Transverse colon (tissue), 3 donors: ENCODE results near the gene ZNF865.

ENCODE experiments used
- POLR2A ChIP-seq: fragments of 450-650 bp; IDR thresholded peaks from one replicate; pipeline ENCODE4 v1.6.1; 2016; ENCODE audit warnings: antibody characterized with exemption, mild to moderate bottlenecking, moderate library complexity
- TF ChIP-seq, protein P1 (sequence below), 5 experiments: fragments of 200-600 bp in 3 of 5; fragments of 450-650 bp in 2 of 5; sonication (generic) in 3 of 5; IDR thresholded peaks; 1 replicate in 2 of 5; 2 replicates in 3 of 5; pipeline ENCODE4 v1.5.1; 2016 to 2017; ENCODE audit warnings: antibody characterized with exemption in 5 of 5, inconsistent platforms in 3 of 5, mild to moderate bottlenecking in 2 of 5, moderate library complexity in 1 of 5

GRCh38 chr19:55648585-55649267 is 43.3 kb downstream of the ZNF865 start:
- TF ChIP-seq POLR2A = no peak
- TF ChIP-seq, protein P1, sequence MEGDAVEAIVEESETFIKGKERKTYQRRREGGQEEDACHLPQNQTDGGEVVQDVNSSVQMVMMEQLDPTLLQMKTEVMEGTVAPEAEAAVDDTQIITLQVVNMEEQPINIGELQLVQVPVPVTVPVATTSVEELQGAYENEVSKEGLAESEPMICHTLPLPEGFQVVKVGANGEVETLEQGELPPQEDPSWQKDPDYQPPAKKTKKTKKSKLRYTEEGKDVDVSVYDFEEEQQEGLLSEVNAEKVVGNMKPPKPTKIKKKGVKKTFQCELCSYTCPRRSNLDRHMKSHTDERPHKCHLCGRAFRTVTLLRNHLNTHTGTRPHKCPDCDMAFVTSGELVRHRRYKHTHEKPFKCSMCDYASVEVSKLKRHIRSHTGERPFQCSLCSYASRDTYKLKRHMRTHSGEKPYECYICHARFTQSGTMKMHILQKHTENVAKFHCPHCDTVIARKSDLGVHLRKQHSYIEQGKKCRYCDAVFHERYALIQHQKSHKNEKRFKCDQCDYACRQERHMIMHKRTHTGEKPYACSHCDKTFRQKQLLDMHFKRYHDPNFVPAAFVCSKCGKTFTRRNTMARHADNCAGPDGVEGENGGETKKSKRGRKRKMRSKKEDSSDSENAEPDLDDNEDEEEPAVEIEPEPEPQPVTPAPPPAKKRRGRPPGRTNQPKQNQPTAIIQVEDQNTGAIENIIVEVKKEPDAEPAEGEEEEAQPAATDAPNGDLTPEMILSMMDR (IDR thresholded peaks at IDR 0.05) = no peak
